CD4-positive, alpha-beta T cell treated with Interleukin-2 at 100 ng/mL for 4 hours (primary cell): Measurements from ENCODE around the gene ADAMTS18.
"Not testable (repeated sequence)": the region's sequence is repeated elsewhere in the genome, so short reads cannot be mapped to it uniquely, and the experiment has no call there.

ENCODE experiments used
- DNase-seq: peaks from one replicate; pipeline ENCODE4 v3.0.0-alpha.2; 2020; ENCODE audit warnings: low spot score

The ADAMTS18 gene

GRCh38 chr16:77434530-77435271, at the start of gene ADAMTS18:
TSS of gene ADAMTS18 (minus strand) at chr16:77435034. CDS start at chr16:77434695, 339 bp downstream.
- no peak for DNase-seq

DNA sequence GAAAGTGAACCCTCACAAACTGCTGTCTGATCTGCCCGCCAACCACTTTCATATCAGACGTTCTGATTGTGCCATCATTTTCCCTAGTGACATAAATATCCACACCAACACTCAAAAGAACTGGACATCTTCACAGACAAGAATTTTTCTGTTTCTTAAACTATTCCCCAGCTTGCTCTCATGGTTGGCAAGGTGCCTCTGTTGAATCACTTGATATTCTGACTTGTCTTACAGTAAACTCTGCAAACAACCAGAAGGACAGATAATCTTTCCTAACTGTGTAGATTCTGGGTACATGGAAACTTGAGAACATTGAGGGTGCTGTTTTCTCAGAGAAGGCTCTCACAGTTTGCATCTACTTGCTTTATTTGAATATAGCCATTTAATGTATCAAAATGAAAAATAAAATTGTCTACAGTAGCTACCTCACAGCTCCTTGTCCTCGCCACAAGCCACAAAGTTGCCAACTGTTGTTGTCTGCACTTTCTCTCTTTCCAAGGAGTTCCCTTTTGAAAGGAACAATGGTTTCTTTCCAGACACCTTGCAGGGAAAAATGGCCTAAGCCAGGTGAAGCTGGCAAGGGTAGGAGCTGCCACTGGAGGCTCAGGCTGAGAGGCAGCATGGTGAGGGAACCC, 46.0 kb upstream of the ADAMTS18 start:
- DNase-seq: no peak

GRCh38 chr16:77472262-77472661, 37.4 kb upstream of the ADAMTS18 start:
- no peak for DNase-seq

- DNase-seq: no peak
Observed at GRCh38 chr16:77470851-77471250, 36.0 kb upstream of the ADAMTS18 start.

- no peak for DNase-seq
Observed at GRCh38 chr16:77469634-77470033, 34.8 kb upstream of the ADAMTS18 start.

DNA sequence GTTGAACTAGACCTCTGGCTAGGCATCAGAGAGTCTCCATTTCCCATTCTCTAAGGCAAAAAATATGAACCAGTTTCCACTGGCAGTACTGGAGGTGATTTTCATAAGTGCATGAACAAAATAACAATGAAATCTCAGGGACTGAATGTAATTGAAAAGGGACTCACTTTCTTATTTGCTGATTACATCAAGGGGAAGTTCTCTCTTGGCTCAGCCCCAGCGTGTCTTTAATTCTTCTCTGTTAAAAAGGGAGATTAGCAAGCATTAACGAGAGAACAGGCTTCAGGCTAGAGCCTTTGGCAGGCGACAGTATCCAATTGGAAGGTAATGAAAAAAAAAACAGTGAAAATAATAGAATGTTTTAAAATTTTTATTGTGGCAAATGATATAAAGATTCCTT, 34.0 kb upstream of the ADAMTS18 start:
- DNase-seq: no peak

DNA sequence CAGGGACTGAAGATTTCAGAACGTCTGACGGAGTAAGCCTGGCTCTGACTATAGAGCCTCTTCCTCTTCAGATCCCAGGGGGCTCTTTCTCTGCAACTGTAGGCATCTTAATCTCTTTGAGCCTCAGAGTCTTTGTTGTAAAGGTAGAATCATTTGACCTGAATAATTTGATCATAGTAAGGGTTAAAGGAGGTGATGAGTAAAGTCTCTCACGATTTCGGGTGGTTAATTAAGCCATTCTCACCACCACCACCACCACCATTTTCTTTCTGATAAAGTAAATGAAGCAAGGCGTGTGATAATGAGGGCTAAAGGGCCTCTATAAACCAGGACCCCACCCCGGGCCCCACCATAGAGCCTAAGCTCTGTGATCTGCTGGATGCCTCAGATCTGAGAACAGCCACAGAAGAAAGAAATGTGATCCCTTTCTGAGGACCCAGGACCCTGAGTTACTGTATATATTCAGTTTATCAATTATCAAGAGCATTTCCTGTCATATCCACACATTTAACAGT, 33.0 kb upstream of the ADAMTS18 start:
- DNase-seq: no peak

DNA sequence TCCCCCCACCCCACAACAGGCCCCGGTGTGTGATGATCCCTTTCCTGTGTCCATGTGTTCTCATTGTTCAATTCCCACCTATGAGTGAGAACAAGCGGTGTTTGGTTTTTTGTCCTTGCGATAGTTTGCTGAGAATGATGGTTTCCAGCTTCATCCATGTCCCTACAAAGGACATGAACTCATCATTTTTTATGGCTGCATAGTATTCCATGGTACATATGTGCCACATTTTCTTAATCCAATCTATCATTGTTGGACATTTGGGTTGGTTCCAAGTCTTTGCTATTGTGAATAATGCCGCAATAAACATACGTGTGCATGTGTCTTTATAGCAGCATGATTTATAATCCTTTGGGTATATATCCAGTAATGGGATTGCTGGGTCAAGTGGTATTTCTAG, 28.8 kb upstream of the ADAMTS18 start:
- not testable (repeated sequence) for DNase-seq

- DNase-seq: no peak
Observed at GRCh38 chr16:77462894-77463293, 28.1 kb upstream of the ADAMTS18 start.

GRCh38 chr16:77459534-77460254, 24.9 kb upstream of the ADAMTS18 start:
- no peak for DNase-seq

DNA sequence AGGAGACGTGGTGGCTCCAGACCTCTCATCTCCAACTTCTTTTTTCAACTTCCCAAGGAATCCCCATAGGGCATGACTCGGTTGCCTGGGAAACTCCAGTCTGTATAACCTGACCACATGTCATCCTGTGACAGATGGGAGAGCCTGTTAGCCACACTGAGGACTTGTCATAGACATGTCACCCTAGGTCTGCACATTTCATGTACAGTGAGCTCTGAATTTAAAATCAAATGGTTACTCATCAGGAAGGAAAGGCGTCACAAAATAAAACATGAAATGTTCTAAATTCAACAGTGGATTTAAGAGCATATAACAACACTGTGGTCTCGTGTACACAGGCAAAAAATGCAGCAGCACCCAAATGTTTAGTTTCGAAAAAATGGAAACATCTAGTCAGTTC, 22.2 kb upstream of the ADAMTS18 start:
- DNase-seq: no peak

DNA sequence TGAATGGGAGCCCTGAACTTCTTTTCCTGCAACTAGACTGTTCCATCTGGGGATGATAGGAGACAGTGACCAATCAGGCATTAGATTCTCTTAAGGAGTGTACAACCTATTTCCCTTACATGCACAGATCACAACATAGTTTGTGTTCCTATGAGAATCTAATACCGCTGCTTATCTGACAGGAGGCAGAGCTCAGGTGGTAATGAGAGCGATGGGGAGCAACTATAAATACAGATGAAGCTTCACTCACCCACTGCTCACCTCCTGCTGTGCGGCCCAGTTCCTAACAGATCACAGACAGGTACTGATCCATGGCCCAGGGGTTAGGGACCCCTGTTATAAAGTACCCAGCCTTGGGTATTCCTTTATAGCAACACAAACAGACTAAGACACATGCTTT, 17.4 kb upstream of the ADAMTS18 start:
- DNase-seq: no peak

GRCh38 chr16:77450790-77451487, 16.1 kb upstream of the ADAMTS18 start:
- DNase-seq: no peak

GRCh38 chr16:77449208-77449607, 14.4 kb upstream of the ADAMTS18 start:
- DNase-seq: no peak

DNA sequence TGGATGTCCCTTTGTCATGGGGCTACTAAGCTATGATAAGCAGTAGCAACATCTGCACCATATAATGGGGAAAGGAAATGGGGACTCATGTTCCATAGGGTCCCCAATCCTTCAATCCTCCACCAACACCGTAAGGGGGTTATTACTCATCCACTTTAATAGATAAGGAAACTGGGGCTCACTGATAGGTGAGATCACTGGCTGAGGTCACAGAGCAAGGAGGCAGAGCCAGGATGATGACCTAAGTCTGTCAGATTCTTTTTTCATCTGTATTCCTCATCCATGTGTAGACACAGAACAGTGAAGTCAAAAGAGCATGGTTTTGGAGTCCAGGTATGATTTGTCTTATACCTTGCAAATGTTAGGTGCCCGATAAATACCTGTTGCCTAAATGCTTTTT, 10.5 kb upstream of the ADAMTS18 start:
- DNase-seq: no peak

- no peak for DNase-seq
Observed at GRCh38 chr16:77444147-77444460, 9.3 kb upstream of the ADAMTS18 start.

DNA sequence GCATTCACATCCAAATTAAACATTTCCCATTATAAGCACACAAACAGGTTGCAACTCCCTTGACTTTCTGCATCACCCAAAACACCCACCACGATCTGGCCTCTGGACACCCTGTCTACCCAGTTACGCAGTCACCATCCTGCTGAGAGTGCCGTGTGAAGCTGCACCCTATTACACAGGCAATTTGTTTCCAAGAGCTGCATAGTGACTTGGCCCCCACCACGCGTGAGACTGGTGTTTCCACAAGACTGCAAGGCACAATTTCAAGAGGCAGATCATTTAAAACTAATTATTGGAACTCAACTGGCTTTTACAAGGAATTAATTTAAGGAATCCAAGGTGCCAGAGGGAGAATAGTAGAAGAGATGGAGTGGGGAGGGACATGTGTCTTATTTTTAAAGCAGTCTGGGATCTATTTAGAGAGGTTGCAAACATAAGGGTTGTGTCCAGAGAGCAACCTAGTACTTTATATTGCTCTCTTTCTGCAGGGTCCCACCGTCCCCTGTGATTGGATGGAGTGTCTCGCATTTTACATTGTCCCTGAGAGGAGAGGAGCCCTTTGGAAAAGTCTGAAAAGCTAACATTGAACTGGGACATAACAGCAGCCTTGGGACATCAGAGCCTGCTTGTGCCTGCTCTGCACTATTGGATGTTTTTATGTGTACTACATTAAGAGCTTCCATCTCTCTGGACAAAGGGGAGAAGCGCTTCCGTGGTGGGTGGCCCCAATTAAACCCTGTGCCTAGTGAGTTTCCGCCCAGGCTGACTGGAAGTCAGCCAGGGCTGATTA, 8.7 kb upstream of the ADAMTS18 start:
- no peak for DNase-seq

DNA sequence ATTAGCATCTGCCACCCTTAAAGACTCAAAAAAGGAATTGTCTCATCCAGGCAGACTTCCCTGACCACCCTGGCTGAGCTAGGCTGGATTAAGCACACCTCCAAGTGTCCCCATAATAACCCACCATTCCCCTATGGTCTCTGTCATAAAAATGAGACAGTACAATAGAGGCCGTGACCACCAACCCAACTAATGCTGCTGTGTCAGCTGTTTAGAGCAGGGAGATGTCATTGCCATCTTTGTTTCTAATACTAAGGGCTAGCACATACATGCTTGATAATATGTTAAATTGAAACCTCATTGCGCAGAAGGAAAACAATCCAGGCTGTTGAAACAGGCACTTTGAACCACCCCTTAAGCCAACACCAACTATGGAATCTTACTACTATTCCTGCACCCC, 7.2 kb upstream of the ADAMTS18 start:
- DNase-seq: no peak

- no peak for DNase-seq
Observed at GRCh38 chr16:77439106-77439505, 4.3 kb upstream of the ADAMTS18 start.

- no peak for DNase-seq
Observed at GRCh38 chr16:77437859-77438258, 3.0 kb upstream of the ADAMTS18 start.

- no peak for DNase-seq
Observed at GRCh38 chr16:77435272-77435820, 512 bp upstream of the ADAMTS18 start.
